T-cell (primary cell): ENCODE results near the gene SLC35G1. TPM values are rescaled to one million over a fixed set of nuclear protein-coding genes. Genes with fewer than 3 reads are reported as not detected.

Experiments used
- ATAC-seq, 4 experiments: fragments of 200-7000 bp in 3 of 4; fragments of 150-1000 bp in 1 of 4; cut with Tn5 transposase; replicated peaks in 1 of 4; 1 replicate in 3 of 4; 2 replicates in 1 of 4; pipeline ENCODE4 v1.10.0; 2021; ENCODE audit warnings: moderate library complexity in 3 of 4, mild to moderate bottlenecking in 2 of 4, moderate number of reproducible peaks in 1 of 4
- CTCF ChIA-PET, 2 donors: fragments of 300-600 bp; sonication (Branson Sonifier 250); formaldehyde crosslinking; loops; one replicate each; lab custom pipeline; 2022; ENCODE audit warnings: antibody characterized with exemption in 2 of 2; lab: Charles Lee
- POLR2A ChIA-PET, 2 donors: fragments of 300-600 bp; sonication (Branson Sonifier 250); formaldehyde crosslinking; loops; one replicate each; lab custom pipeline; 2022; ENCODE audit warnings: antibody characterized with exemption in 2 of 2; lab: Charles Lee
- DNase-seq, 35 experiments: peaks; one replicate each; pipeline versions ENCODE4 v3.0.0 to v3.0.0-alpha.2; 2013 to 2023
- H3K27ac ChIP-seq: one replicate; pipeline ENCODE4 v1.5.1; 2013; ENCODE audit warnings: low read length
- H3K27me3 ChIP-seq, 2 experiments: replicated peaks in 1 of 2; 1 replicate in 1 of 2; 2 replicates in 1 of 2; pipeline versions ENCODE4 v1.6.1 to v1.7.0; 2013; ENCODE audit warnings: low read length in 1 of 2, mixed read lengths in 1 of 2; ENCODE audit not compliant: control insufficient read depth in 2 of 2, insufficient read depth in 2 of 2; ENCODE audit errors: extremely low read depth in 1 of 2
- H3K36me3 ChIP-seq, 2 donors: 1 replicate in 1 of 2; 2 replicates in 1 of 2; pipeline versions ENCODE4 v1.6.1 to v1.7.0; 2013; ENCODE audit warnings: low read length in 1 of 2; ENCODE audit not compliant: control insufficient read depth in 2 of 2, insufficient read depth in 1 of 2; ENCODE audit errors: extremely low read depth in 1 of 2
- H3K4me1 ChIP-seq, 2 experiments: 1 replicate in 1 of 2; 2 replicates in 1 of 2; pipeline versions ENCODE4 v1.6.1 to v1.7.0; 2013; ENCODE audit warnings: low read length in 2 of 2, mixed read lengths in 1 of 2; ENCODE audit not compliant: insufficient read depth in 2 of 2, control insufficient read depth in 1 of 2; ENCODE audit errors: extremely low read depth in 1 of 2
- H3K4me3 ChIP-seq, 2 donors: 1 replicate in 1 of 2; 2 replicates in 1 of 2; pipeline versions ENCODE4 v1.5.1 to v1.7.0; 2013; ENCODE audit warnings: mild to moderate bottlenecking in 2 of 2, low read length in 1 of 2, moderate library complexity in 1 of 2; ENCODE audit not compliant: control insufficient read depth in 1 of 2; ENCODE audit errors: extremely low read depth in 1 of 2
- H3K9me3 ChIP-seq: 2 replicates; pipeline ENCODE4 v1.7.0; 2013
- H3K27ac Mint-ChIP-seq, 2 donors: one replicate each; pipeline ENCODE4 v1.8.0; 2020 to 2021; ENCODE audit warnings: mild to moderate bottlenecking in 2 of 2, mixed read lengths in 2 of 2
- H3K27me3 Mint-ChIP-seq, 2 donors: one replicate each; pipeline ENCODE4 v1.8.0; 2021 to 2022; ENCODE audit warnings: mixed read lengths in 2 of 2
- H3K36me3 Mint-ChIP-seq: one replicate; pipeline ENCODE4 v1.8.0; 2021; ENCODE audit warnings: mixed read lengths
- H3K4me1 Mint-ChIP-seq, 3 donors: one replicate each; pipeline ENCODE4 v1.8.0; 2020 to 2022; ENCODE audit warnings: mixed read lengths in 3 of 3, mild to moderate bottlenecking in 1 of 3
- H3K4me3 Mint-ChIP-seq, 3 donors: one replicate each; pipeline ENCODE4 v1.8.0; 2020 to 2022; ENCODE audit warnings: mild to moderate bottlenecking in 3 of 3, mixed read lengths in 3 of 3, moderate library complexity in 3 of 3
- H3K9me3 Mint-ChIP-seq, 3 donors: one replicate each; pipeline ENCODE4 v1.8.0; 2020 to 2022; ENCODE audit warnings: mixed read lengths in 3 of 3
- WGBS: methylation state at CpG from one replicate; pipeline ENCODE4 v1.1.5; 2013; ENCODE audit warnings: missing lambda C conversion rate; ENCODE audit not compliant: insufficient coverage; 5-methylcytosine and 5-hydroxymethylcytosine counted together
- total RNA-seq, 35 experiments: library from RNA in 6 of 35; stranded (reverse) in 6 of 35; fragments of 120-200 nt in 1 of 35; gene quantifications; one replicate each; pipeline versions ENCODE4 v1.2.1 to v1.2.4 and lab custom pipeline; 2013 to 2026

SLC35G1 gene
- total RNA-seq, 5 donors from 2014 or later (not counting 1 experiment from before 2014, with no cell fraction given): 4.8 to 6.0 (median 5.3) TPM

DNA sequence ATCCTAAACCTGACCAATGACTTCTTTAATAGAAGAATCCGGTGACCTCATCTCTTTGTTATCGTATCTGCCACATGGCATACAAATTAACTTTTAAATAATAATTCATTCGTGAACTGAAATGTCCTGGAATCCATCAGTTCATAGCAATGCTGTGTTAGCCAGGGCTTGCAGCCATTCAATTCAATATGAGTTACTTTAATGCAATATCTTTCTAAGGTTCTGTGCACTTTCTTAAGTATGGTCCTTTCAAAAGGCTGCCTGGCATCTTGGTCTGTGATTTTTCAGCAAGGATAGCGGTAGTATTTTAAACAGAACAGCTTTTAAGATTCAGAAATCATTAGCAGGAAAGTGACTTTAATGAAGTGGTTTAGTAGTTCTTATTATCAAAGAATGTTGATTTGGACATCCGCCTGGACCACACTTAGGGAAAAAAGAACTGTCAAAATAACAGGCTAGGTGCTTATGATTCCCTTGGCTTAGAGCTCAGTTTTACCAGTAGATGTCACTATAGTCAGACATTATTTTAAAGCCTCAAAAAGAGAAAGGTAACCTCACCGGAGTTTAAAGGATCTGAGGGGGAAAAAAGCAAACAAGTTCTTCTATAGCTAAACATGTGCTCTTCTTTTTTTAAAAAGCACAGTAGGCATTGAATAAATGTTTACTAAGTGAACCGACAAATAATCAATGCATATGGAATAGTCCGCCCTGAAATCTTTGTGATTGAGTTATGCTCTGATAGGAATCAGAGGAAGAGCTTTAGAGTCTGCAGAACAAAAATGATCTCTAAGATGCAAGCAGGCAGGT, 22.7 kb downstream of the SLC35G1 start:
- no peak overlapping the region for H3K4me3 ChIP-seq
- POLR2A ChIA-PET: no interaction called here
- DNase-seq (peak in 1 of 35 experiments; percentile 6), ATAC-seq (no peak)
- H3K36me3 ChIP-seq: no peaks in the 10 kb centered on the region
- CTCF ChIA-PET: interaction anchor here (1.0 to 1.6 kb wide), 7 partner anchors 9 to 404 kb away, joined by 3 to 16 read pairs (median 5); no protein-coding TSS in a partner anchor
- peaks cover 0 to 5% (median 0%) of the 10 kb centered on the region in 3 donors for H3K4me1 Mint-ChIP-seq
- no peaks in the 10 kb centered on the region for H3K4me1 ChIP-seq
- no peaks in the 10 kb centered on the region for H3K27me3 Mint-ChIP-seq
- WGBS: 100% methylated on average over 2 of the region's 8 CpGs
- no peak overlapping the region for H3K27ac ChIP-seq
- no peaks in the 10 kb centered on the region for H3K27me3 ChIP-seq
- peak overlapping the region in 1 of 3 donors; percentile 16 for H3K4me3 Mint-ChIP-seq
- peaks cover 16% of the 10 kb centered on the region for H3K36me3 Mint-ChIP-seq
- no peak overlapping the region for H3K27ac Mint-ChIP-seq
- H3K9me3 ChIP-seq: no peaks in the 10 kb centered on the region
- H3K9me3 Mint-ChIP-seq: no peaks in the 10 kb centered on the region

DNA sequence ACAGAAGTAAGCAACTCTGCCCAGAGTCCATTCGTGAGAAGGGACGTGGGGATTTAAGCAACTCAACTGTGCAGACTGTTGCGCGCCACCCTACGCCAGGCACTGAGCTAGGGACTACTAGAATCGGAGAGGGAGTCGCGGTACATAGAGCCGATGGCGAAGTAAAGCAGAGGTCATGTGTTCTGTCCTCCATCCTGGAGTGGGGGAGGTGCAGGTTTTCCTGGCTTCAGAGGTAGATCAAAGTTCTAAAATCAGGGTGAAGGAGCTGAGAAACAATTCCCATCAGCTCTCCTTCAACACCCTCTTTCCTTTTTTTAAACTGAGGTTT, 23.2 kb downstream of the SLC35G1 start:
- H3K4me1 ChIP-seq: no peaks in the 10 kb centered on the region
- Mint-ChIP-seq H3K4me3 (peak overlapping the region in 1 of 3 donors; percentile 16), H3K27me3 (no peaks in the 10 kb centered on the region), H3K27ac (no peak overlapping the region), H3K36me3 (peaks cover 13% of the 10 kb centered on the region), H3K9me3 (no peaks in the 10 kb centered on the region), H3K4me1 (peaks cover 0 to 5% (median 0%) of the 10 kb centered on the region in 3 donors)
- no peaks in the 10 kb centered on the region for H3K9me3 ChIP-seq
- no peak overlapping the region for H3K27ac ChIP-seq
- DNase-seq (no peak), ATAC-seq (no peak)
- H3K4me3 ChIP-seq: no peak overlapping the region
- no peaks in the 10 kb centered on the region for H3K27me3 ChIP-seq
- CTCF ChIA-PET: interaction anchor here (1.0 to 1.6 kb wide), 6 partner anchors 8 to 404 kb away, joined by 3 to 16 read pairs (median 5); no protein-coding TSS in a partner anchor
- POLR2A ChIA-PET: no interaction called here
- 98% methylated on average over 7 of the region's 10 CpGs for WGBS
- no peaks in the 10 kb centered on the region for H3K36me3 ChIP-seq

- POLR2A ChIA-PET: no interaction called here
- ATAC-seq: no peak
- H3K4me3 ChIP-seq: no peak overlapping the region
- DNase-seq: no peak
- CTCF ChIA-PET: interaction anchor here in 1 of 2 donors (1.6 kb wide), 1 partner anchor 403 kb away, joined by 16 read pairs; no protein-coding TSS in a partner anchor
- peaks cover 10% of the 10 kb centered on the region for H3K36me3 Mint-ChIP-seq
- no peak overlapping the region for H3K27ac Mint-ChIP-seq
- no peaks in the 10 kb centered on the region for H3K27me3 Mint-ChIP-seq
- H3K27ac ChIP-seq: no peak overlapping the region
- no peak overlapping the region for H3K4me3 Mint-ChIP-seq
- H3K4me1 ChIP-seq: no peaks in the 10 kb centered on the region
- no peaks in the 10 kb centered on the region for H3K27me3 ChIP-seq
- no peaks in the 10 kb centered on the region for H3K9me3 ChIP-seq
- H3K9me3 Mint-ChIP-seq: no peaks in the 10 kb centered on the region
- H3K36me3 ChIP-seq: no peaks in the 10 kb centered on the region
- WGBS: no CpG with 5 or more reads among the region's 2 CpGs
- peaks cover 0 to 5% (median 0%) of the 10 kb centered on the region in 3 donors for H3K4me1 Mint-ChIP-seq
These were observed 24.0 kb downstream of the SLC35G1 start for GRCh38 chr10:93917821-93918220.

- Histone ChIP-seq H3K27ac (no peak overlapping the region), H3K4me3 (no peak overlapping the region), H3K27me3 (no peaks in the 10 kb centered on the region), H3K9me3 (no peaks in the 10 kb centered on the region), H3K36me3 (no peaks in the 10 kb centered on the region), H3K4me1 (no peaks in the 10 kb centered on the region)
- H3K36me3 Mint-ChIP-seq: peaks cover 9% of the 10 kb centered on the region
- no peaks in the 10 kb centered on the region for H3K27me3 Mint-ChIP-seq
- H3K4me3 Mint-ChIP-seq: no peak overlapping the region
- H3K4me1 Mint-ChIP-seq: peaks cover 0 to 5% (median 0%) of the 10 kb centered on the region in 3 donors
- H3K9me3 Mint-ChIP-seq: no peaks in the 10 kb centered on the region
- ChIA-PET POLR2A (interaction anchor here in 1 of 2 donors (0.5 kb wide), 1 partner anchor 190 kb away, joined by 4 read pairs; no protein-coding TSS in a partner anchor), CTCF (interaction anchor here (0.6 to 1.2 kb wide), 6 partner anchors 9 to 615 kb away, joined by 3 to 5 read pairs (median 3); no protein-coding TSS in a partner anchor)
- peak in 18 of 35 experiments; percentile 1 to 49 (median 12) for DNase-seq
- WGBS: no CpG with 5 or more reads among the region's 7 CpGs
- no peak overlapping the region for H3K27ac Mint-ChIP-seq
- ATAC-seq: no peak
These were observed 27.6 kb downstream of the SLC35G1 start for GRCh38 chr10:93921338-93921737.

GRCh38 chr10:93926613-93927012, 32.8 kb downstream of the SLC35G1 start:
- DNase-seq: no peak
- no peak overlapping the region for H3K27ac Mint-ChIP-seq
- peaks cover 0 to 4% of the 10 kb centered on the region in 2 experiments for H3K27me3 ChIP-seq
- no peaks in the 10 kb centered on the region for H3K4me1 Mint-ChIP-seq
- H3K36me3 ChIP-seq: no peaks in the 10 kb centered on the region
- CTCF ChIA-PET: no interaction called here
- H3K4me3 Mint-ChIP-seq: no peak overlapping the region
- H3K27ac ChIP-seq: no peak overlapping the region
- peaks cover 12% of the 10 kb centered on the region for H3K36me3 Mint-ChIP-seq
- ATAC-seq: no peak
- H3K9me3 ChIP-seq: no peaks in the 10 kb centered on the region
- POLR2A ChIA-PET: no interaction called here
- no CpG with 5 or more reads among the region's 1 CpG for WGBS
- H3K4me3 ChIP-seq: no peak overlapping the region
- H3K9me3 Mint-ChIP-seq: peaks cover 0 to 5% (median 3%) of the 10 kb centered on the region in 3 donors
- H3K27me3 Mint-ChIP-seq: no peaks in the 10 kb centered on the region
- H3K4me1 ChIP-seq: no peaks in the 10 kb centered on the region

GRCh38 chr10:93938140-93938539, 44.4 kb downstream of the SLC35G1 start:
- H3K9me3 Mint-ChIP-seq: peaks cover 2 to 8% (median 6%) of the 10 kb centered on the region in 3 donors
- no peaks in the 10 kb centered on the region for H3K36me3 Mint-ChIP-seq
- DNase-seq: no peak
- CTCF ChIA-PET: no interaction called here
- H3K36me3 ChIP-seq: no peaks in the 10 kb centered on the region
- POLR2A ChIA-PET: no interaction called here
- no peak overlapping the region for H3K27ac Mint-ChIP-seq
- no peaks in the 10 kb centered on the region for H3K27me3 ChIP-seq
- no peaks in the 10 kb centered on the region for H3K27me3 Mint-ChIP-seq
- H3K4me1 ChIP-seq: no peaks in the 10 kb centered on the region
- H3K27ac ChIP-seq: no peak overlapping the region
- no CpG with 5 or more reads among the region's 1 CpG for WGBS
- no peak for ATAC-seq
- no peaks in the 10 kb centered on the region for H3K9me3 ChIP-seq
- H3K4me1 Mint-ChIP-seq: no peaks in the 10 kb centered on the region
- H3K4me3 Mint-ChIP-seq: no peak overlapping the region
- no peak overlapping the region for H3K4me3 ChIP-seq
